HG03378 (cell line): ENCODE results near the gene FCHSD2.
"Not testable (repeated sequence)": the region's sequence is repeated elsewhere in the genome, so short reads cannot be mapped to it uniquely, and the experiment has no call there.

Experiments used
- ATAC-seq: cut with Tn5 transposase; IDR thresholded peaks from one replicate; pipeline ENCODE4 v1.9.1; 2021; ENCODE audit warnings: mild to moderate bottlenecking, moderate library complexity; ENCODE audit not compliant: unreplicated experiment

The FCHSD2 gene

DNA sequence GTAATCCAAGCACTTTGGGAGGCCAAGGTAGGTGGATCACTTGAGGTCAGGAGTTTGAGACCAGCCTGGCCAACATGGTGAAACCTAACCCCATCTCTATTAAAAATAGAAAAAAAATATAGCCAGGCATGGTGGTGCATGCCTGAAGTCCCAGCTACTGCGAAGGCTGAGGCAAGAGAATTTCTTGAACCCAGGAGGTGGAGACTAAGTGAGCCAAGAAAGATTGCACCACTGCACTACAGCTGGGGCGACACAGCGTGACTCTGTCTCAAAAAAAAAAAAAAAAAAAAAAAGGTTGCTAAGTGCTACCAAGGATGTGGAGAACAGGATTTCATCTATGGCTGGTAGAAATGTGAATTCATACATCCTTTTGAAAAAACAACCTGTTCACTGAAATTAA, 291.3 kb downstream of the FCHSD2 start:
- ATAC-seq = no peak

DNA sequence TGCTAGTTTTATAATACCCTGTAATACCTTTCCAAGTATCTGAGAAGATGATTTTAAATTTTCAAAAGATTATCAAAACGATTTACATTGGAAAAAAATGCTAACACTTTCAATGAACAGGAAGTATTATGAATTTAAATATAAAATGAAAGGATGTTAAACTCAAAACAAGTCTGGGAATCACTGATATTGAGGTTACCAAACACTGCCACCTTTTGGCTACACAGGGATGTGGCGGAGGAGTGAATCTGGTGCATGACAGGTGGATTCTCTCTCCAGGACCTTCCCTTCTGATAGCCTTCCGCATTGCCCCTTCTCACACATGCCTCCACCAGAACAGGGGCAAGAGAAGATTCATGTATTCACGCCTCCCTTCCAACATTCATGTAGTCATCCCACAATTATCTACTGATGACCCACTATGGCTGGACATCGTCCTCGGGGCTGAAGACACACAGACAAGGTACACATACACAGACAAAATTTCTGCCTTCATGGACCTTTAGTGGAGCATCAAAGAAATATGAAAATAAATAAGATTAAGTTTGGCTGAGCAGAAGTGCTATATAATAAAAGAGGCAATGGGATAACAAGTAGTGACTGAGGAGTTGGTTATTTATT, 293.2 kb downstream of the FCHSD2 start:
- no peak for ATAC-seq

DNA sequence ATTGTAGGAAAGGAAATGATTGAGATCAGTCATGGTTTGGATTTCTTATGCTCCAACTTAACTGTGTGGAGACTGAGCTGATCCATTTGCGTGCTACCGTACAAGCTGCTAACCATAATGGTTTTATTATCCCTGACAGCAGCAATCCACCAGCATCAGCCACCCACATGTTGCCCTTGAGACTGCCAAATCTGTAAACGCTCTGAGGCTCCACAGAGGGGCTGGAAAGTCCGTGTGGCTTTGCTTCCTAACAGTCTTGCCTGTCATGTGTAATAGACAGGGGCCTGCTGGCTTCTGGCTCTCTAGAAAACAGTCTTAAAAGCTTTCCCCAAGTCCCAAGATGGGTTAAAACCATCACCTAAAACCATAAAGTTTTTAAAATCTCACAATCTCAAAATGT, 297.8 kb downstream of the FCHSD2 start:
- ATAC-seq = no peak

- ATAC-seq = no peak
Measured at GRCh38 chr11:72842653-72843330, 299.3 kb downstream of the FCHSD2 start.

DNA sequence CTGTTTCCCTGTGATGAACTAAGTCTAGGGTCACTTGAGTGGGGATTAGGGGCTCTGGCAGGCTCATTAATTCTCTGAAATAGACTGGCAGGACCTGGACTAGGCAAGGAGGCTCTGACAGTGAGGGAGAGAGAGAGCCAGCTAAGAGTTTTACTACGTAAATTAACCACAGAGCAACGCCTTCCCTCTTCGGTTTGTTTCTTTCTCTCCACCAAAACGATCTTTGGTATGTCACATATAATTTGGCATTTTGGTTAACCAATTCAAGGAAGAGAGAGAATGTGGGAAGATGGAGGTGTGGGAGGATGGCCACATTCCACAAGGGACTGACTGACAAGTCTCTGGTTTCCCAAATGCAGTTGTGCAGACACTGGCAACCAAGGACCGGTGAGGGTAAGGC, 300.0 kb downstream of the FCHSD2 start:
- ATAC-seq = no peak

DNA sequence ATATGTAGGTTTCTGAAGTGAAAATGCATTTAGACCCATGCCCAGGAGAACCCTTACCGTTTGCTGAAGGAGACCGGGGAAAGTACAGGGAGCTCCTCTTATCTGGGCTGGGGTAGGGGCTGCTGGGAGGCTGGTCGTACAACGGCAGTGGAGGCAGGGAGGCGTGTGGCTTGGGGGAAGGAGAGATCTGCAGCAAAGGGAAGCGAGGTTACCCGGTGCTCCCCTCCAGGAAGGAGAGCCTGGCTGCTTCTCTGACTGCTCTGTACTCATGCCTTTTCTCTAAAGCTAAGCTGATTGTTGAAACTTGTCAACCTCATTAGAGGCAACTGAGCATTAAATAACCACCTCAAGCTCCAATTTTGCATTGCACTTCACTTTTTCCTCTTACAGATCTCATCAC, 300.7 kb downstream of the FCHSD2 start:
- ATAC-seq = no peak

DNA sequence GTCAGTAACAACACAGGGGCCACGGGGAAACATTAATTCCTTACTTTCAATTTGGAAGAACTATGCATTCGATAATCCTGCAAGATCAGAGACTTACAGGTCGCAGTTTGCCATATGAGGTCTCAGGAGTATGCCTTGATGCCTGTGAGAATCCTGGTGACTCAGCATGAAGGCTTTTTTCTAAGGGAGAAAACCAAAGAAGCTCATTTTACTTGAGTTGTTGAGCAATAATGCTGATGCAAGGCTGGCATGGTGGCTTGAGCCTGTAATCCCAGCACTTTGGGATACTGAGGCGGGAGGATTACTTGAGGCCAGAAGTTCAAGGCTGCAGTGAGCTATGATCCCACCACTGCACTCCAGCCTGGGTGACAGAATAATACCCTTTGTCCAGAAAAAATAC, 301.3 kb downstream of the FCHSD2 start:
- no peak for ATAC-seq

DNA sequence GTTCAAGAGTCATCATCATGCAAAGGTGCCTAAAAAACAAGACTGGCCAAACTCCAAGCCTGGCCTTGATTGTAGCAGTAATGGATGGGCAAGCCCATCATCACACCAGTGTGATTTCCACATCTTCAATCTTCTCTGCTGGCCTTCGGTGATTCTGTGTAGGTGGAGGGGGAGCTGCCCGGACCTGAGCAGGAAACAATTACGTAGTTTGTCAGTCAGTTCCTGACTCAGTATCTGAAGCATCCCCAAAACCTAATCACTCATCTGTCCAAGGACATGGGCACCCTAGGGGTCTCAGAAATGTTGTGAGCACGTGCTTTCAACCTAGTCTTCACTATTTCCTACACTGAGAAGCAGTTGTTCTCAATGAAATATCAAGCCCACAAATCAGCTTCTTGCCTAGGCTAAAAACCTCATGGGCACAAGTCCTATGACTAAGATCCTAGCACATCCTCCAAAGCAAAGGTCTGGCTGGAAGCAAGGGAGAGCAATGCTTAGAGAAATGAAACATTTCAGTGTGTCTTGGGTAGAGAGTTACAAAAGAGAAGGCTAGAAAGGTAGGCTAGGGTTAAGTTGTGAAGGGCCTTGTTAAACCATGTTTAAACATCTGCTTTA, 303.3 kb downstream of the FCHSD2 start:
- ATAC-seq = no peak

DNA sequence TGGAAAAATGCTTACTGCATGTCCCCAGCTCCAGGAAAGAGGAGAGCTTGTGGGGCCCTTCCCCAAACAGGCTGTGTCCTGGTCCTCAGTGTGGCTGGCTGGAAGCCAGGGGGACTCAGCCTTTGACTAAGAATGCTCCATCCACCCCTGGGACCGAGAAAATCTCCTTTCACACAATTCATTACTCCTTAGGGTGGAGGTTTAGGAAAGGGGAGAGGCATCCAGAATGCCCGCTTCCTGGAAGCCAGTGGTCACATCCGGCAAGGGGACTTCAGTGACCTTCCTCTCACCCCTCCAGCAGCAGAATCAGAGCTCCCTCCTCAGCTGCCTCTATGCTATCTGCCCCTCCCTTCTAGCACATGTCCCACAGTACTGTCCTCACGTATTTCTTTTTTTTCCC, 306.0 kb downstream of the FCHSD2 start:
- ATAC-seq = no peak

GRCh38 chr11:72834905-72835304, 307.2 kb downstream of the FCHSD2 start:
- ATAC-seq = no peak

DNA sequence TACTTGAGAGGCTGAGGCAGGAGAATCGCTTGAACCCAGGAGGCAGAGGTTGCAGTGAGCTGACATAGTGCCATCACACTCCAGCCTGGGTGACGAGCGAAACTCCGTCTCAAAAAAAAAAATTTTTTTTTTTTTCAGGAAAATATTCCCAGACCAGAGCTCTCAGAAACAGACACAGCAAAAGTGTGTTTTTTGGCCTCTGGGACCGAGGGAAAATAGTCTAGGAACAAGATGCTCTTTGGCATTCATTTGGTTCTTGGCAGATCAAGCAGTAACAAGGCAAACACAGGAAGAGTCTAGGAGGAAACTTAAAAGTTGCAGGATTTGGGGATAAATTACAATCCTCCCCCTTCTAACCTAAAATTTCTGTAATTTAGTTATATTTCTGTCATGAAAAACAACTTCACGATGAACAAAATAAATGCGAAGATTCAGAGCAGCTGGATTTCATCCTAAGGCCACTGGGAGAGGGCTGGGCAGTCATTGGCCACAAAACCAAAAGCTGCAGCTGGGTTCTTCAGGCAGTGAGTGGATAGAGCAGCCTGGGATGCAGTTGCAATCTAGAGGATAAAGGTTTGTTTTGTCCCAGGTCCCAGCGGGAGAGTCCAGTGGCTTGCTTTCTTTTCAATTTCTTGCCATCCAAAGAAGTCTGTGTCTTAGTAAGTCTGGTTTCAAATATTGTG, 308.2 kb downstream of the FCHSD2 start:
- ATAC-seq = no peak

DNA sequence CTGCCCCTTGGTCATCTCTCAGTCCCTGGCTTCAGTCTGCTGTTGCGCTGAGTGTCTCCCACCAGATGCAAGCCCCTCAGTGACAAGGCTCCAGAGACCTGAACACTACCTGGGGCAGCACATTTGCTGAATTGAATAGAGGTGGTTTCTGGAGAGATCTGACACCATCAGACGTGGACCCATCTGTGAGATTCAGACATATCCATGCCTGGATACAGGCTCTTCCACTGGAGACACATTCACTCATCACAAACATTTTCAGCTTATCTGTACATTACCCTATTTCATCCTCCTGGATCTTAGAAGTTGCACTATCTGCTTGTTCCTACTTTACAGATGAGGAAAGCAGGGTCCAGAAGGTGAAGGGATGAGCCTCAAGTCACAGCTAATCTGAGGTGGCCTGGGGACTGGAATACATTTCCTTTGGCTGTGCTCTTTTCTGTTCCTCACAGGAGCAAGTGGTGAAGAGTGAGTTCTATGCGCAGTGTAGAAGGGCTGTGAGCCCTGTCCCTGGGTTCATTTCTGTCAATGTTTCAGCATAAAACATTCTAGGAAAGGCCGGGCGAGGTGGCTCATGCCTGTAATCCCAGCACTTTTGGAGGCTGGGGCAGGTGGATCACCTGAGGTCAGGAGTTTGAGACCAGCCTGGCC, 308.9 kb downstream of the FCHSD2 start:
- ATAC-seq = no peak

DNA sequence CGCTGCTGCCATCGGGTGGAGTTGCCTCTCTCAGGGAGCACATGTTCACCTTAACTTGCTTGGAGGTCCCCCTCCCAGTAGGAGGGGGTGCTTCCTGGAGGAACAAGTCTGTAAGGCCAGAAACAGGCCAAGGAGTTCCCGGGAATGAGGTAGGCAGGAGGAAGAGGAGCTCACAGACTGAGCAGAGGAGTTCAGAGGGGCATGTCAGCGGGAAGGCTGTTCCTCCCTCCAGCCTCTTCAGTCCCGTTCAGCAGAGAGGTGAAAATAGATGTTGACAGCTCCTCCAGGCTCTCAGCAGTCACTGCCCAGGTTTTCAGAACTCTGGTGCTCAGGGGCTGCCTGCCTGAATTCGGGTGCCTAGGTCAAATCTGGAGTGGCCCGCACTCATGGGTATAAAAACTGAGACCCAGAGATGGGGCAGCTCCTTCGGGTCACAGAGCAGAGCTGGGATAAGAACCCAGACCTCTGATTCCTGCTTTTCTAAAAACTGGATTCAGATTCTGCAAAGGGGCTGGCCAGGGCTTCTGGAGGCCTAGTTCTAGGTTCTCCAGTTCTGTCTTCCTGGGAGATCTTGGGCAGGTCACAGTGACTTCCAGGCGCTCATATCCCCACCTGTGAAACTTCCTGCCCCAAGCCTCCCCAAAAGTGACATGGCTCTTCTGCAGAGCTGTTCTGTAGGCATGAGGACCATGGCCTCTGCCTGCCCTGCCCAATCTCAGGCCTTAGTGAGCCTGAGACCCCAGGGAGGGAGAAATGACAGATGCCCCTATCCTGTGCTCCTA, 309.6 kb downstream of the FCHSD2 start:
- ATAC-seq = no peak

DNA sequence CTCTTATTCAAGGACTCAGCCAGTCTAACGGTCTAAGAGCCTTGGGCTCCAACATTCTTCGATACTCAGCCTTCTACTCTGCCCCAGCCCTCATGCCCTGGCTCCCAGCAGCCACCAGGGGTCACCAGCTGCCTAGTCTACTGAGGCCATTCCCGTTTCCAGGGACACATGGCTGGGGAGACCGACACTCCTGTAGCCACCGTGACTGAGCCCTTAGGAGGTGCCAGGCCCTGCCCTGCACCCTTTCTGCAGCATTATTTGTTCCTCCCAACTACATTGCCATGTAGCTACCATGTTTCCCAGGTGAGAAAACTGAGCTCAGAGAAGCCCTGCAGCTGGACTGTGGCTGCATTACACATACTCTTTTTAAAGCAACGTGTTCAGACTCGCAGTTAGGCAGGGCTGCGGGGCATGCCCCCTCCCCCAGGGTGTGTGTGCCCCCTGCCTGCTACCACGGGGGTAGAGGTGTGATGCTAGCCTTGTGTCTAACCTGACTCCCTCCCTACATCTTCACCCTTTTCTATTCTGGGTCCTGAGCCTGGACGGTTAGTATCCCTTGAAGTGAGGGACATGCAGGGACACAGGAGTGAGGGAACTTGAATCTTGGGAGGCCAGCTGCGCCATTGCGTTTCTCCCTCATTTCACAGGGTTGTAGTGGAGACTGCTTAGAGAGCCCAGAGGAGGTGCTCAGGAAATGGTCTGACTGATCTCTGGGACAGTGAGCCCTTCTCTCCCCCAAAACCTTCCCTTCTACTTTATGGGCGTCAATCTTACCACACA, 310.4 kb downstream of the FCHSD2 start:
- no peak for ATAC-seq

GRCh38 chr11:72829884-72830533, 312.1 kb downstream of the FCHSD2 start:
- no peak for ATAC-seq

DNA sequence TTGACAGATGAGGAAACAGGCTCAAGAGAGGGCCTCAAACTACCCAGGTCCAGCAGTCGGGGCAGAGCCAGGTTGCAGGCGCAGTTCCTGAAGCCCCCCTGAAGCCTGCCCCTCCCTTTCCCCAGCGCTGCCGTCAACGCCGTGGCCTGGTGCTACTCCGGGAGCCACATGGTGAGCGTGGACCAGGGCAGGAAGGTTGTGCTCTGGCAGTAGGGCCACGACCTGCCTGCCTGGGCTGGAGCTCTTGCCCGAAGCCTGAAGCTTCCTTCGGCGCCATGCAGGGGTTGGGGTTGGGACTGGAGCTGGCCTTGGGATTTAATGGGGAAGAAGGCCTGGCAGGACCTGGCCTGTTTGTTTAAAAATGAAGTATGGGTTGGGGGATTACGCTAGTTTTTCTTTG, 312.9 kb downstream of the FCHSD2 start:
- no peak for ATAC-seq

- ATAC-seq = no peak
Measured at GRCh38 chr11:72828692-72829101, 313.4 kb downstream of the FCHSD2 start.

DNA sequence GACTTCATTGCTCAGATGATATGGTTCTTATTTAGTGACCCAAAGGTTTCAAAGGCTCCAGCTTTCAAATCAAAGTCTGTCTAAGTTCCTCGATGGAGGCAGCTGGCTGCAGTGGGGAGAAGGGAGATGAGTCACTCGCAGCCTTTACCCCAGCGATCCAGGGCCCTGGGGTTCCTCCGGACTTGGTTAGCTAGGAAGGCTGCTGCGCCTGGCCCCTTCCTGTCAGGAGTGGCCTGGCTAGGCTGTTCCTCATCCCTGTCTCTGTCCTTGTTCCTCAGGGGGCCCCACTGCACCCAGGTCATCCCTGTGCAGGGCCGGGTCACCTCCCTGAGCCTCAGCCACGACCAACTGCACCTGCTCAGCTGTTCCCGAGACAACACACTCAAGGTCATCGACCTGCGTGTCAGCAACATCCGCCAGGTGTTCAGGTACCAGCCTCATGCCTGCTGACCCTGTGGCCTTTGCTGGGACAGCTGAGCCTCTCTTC, 314.0 kb downstream of the FCHSD2 start:
- ATAC-seq = no peak

GRCh38 chr11:72827656-72828055, 314.5 kb downstream of the FCHSD2 start:
- not testable (repeated sequence) for ATAC-seq
